T-cell (primary cell): ENCODE results near the gene RAD9A. TPM values are rescaled to one million over a fixed set of nuclear protein-coding genes. Genes with fewer than 3 reads are reported as not detected.

Experiments used
- ATAC-seq, 4 experiments: fragments of 200-7000 bp in 3 of 4; fragments of 150-1000 bp in 1 of 4; cut with Tn5 transposase; replicated peaks in 1 of 4; 1 replicate in 3 of 4; 2 replicates in 1 of 4; pipeline ENCODE4 v1.10.0; 2021; ENCODE audit warnings: moderate library complexity in 3 of 4, mild to moderate bottlenecking in 2 of 4, moderate number of reproducible peaks in 1 of 4
- CTCF ChIA-PET, 2 donors: fragments of 300-600 bp; sonication (Branson Sonifier 250); formaldehyde crosslinking; loops; one replicate each; lab custom pipeline; 2022; ENCODE audit warnings: antibody characterized with exemption in 2 of 2; lab: Charles Lee
- POLR2A ChIA-PET, 2 donors: fragments of 300-600 bp; sonication (Branson Sonifier 250); formaldehyde crosslinking; loops; one replicate each; lab custom pipeline; 2022; ENCODE audit warnings: antibody characterized with exemption in 2 of 2; lab: Charles Lee
- DNase-seq, 35 experiments: peaks; one replicate each; pipeline versions ENCODE4 v3.0.0 to v3.0.0-alpha.2; 2013 to 2023
- H3K27ac ChIP-seq: one replicate; pipeline ENCODE4 v1.5.1; 2013; ENCODE audit warnings: low read length
- H3K27me3 ChIP-seq, 2 experiments: replicated peaks in 1 of 2; 1 replicate in 1 of 2; 2 replicates in 1 of 2; pipeline versions ENCODE4 v1.6.1 to v1.7.0; 2013; ENCODE audit warnings: low read length in 1 of 2, mixed read lengths in 1 of 2; ENCODE audit not compliant: control insufficient read depth in 2 of 2, insufficient read depth in 2 of 2; ENCODE audit errors: extremely low read depth in 1 of 2
- H3K36me3 ChIP-seq, 2 donors: 1 replicate in 1 of 2; 2 replicates in 1 of 2; pipeline versions ENCODE4 v1.6.1 to v1.7.0; 2013; ENCODE audit warnings: low read length in 1 of 2; ENCODE audit not compliant: control insufficient read depth in 2 of 2, insufficient read depth in 1 of 2; ENCODE audit errors: extremely low read depth in 1 of 2
- H3K4me1 ChIP-seq, 2 experiments: 1 replicate in 1 of 2; 2 replicates in 1 of 2; pipeline versions ENCODE4 v1.6.1 to v1.7.0; 2013; ENCODE audit warnings: low read length in 2 of 2, mixed read lengths in 1 of 2; ENCODE audit not compliant: insufficient read depth in 2 of 2, control insufficient read depth in 1 of 2; ENCODE audit errors: extremely low read depth in 1 of 2
- H3K4me3 ChIP-seq, 2 donors: 1 replicate in 1 of 2; 2 replicates in 1 of 2; pipeline versions ENCODE4 v1.5.1 to v1.7.0; 2013; ENCODE audit warnings: mild to moderate bottlenecking in 2 of 2, low read length in 1 of 2, moderate library complexity in 1 of 2; ENCODE audit not compliant: control insufficient read depth in 1 of 2; ENCODE audit errors: extremely low read depth in 1 of 2
- H3K9me3 ChIP-seq: 2 replicates; pipeline ENCODE4 v1.7.0; 2013
- H3K27ac Mint-ChIP-seq, 2 donors: one replicate each; pipeline ENCODE4 v1.8.0; 2020 to 2021; ENCODE audit warnings: mild to moderate bottlenecking in 2 of 2, mixed read lengths in 2 of 2
- H3K27me3 Mint-ChIP-seq, 2 donors: one replicate each; pipeline ENCODE4 v1.8.0; 2021 to 2022; ENCODE audit warnings: mixed read lengths in 2 of 2
- H3K36me3 Mint-ChIP-seq: one replicate; pipeline ENCODE4 v1.8.0; 2021; ENCODE audit warnings: mixed read lengths
- H3K4me1 Mint-ChIP-seq, 3 donors: one replicate each; pipeline ENCODE4 v1.8.0; 2020 to 2022; ENCODE audit warnings: mixed read lengths in 3 of 3, mild to moderate bottlenecking in 1 of 3
- H3K4me3 Mint-ChIP-seq, 3 donors: one replicate each; pipeline ENCODE4 v1.8.0; 2020 to 2022; ENCODE audit warnings: mild to moderate bottlenecking in 3 of 3, mixed read lengths in 3 of 3, moderate library complexity in 3 of 3
- H3K9me3 Mint-ChIP-seq, 3 donors: one replicate each; pipeline ENCODE4 v1.8.0; 2020 to 2022; ENCODE audit warnings: mixed read lengths in 3 of 3
- WGBS: methylation state at CpG from one replicate; pipeline ENCODE4 v1.1.5; 2013; ENCODE audit warnings: missing lambda C conversion rate; ENCODE audit not compliant: insufficient coverage; 5-methylcytosine and 5-hydroxymethylcytosine counted together
- total RNA-seq, 35 experiments: library from RNA in 6 of 35; stranded (reverse) in 6 of 35; fragments of 120-200 nt in 1 of 35; gene quantifications; one replicate each; pipeline versions ENCODE4 v1.2.1 to v1.2.4 and lab custom pipeline; 2013 to 2026

Gene RAD9A
- total RNA-seq, 5 donors from 2014 or later (not counting 1 experiment from before 2014, with no cell fraction given), result 34.9 to 63.8 (median 56.2) TPM

- Histone ChIP-seq H3K4me3 (no peak overlapping the region), H3K27me3 (no peaks in the 10 kb centered on the region), H3K36me3 (peaks cover 16 to 41% of the 10 kb centered on the region in 2 donors), H3K4me1 (peaks cover 25 to 75% of the 10 kb centered on the region in 2 experiments), H3K9me3 (no peaks in the 10 kb centered on the region), H3K27ac (no peak overlapping the region)
- Mint-ChIP-seq H3K27ac (peak overlapping the region; percentile 80 to 82), H3K9me3 (no peaks in the 10 kb centered on the region), H3K36me3 (peaks cover 14% of the 10 kb centered on the region), H3K4me1 (peaks cover 49 to 61% (median 53%) of the 10 kb centered on the region in 3 donors), H3K27me3 (no peaks in the 10 kb centered on the region), H3K4me3 (peak overlapping the region in 1 of 3 donors; percentile 77)
- ChIA-PET CTCF (interaction anchor here in 1 of 2 donors (0.6 kb wide), 1 partner anchor 46 kb away, joined by 4 read pairs; no protein-coding TSS in a partner anchor), POLR2A (no interaction called here)
- no peak for DNase-seq
- no peak for ATAC-seq
- WGBS, result 93% methylated on average over 21 of the region's 24 CpGs
Measured at GRCh38 chr11:67397986-67398660, 6.3 kb downstream of the RAD9A start.

GRCh38 chr11:67398661-67399563 is 7.1 kb downstream of the RAD9A start:
- Mint-ChIP-seq H3K36me3 (peaks cover 12% of the 10 kb centered on the region), H3K4me3 (peak overlapping the region; percentile 31 to 97 (median 83)), H3K27me3 (no peaks in the 10 kb centered on the region), H3K9me3 (no peaks in the 10 kb centered on the region), H3K4me1 (peaks cover 51 to 60% (median 52%) of the 10 kb centered on the region in 3 donors), H3K27ac (peak overlapping the region in 1 of 2 donors; percentile 48)
- no peak for DNase-seq
- Histone ChIP-seq H3K27me3 (no peaks in the 10 kb centered on the region), H3K9me3 (no peaks in the 10 kb centered on the region), H3K4me3 (no peak overlapping the region), H3K4me1 (peaks cover 22 to 75% of the 10 kb centered on the region in 2 experiments), H3K36me3 (peaks cover 10 to 41% of the 10 kb centered on the region in 2 donors), H3K27ac (no peak overlapping the region)
- 89% methylated on average over 28 of the region's 31 CpGs for WGBS
- CTCF ChIA-PET, result no interaction called here
- no peak for ATAC-seq
- POLR2A ChIA-PET, result no interaction called here

GRCh38 chr11:67400251-67400941 is 8.6 kb downstream of the RAD9A start:
- peak overlapping the region; percentile 65 for H3K27ac ChIP-seq
- peaks cover 60 to 69% (median 60%) of the 10 kb centered on the region in 3 donors for H3K4me1 Mint-ChIP-seq
- CTCF ChIA-PET, result interaction anchor here in 1 of 2 donors (1.2 to 2.1 kb wide), 6 partner anchors 28 to 83 kb away, joined by 3 to 17 read pairs (median 8); partner anchors contain the start of genes AIP, POLD4, PTPRCAP and RPS6KB2
- 27% methylated on average over 15 of the region's 23 CpGs for WGBS
- DNase-seq, result peak in 2 of 35 experiments; percentile 19 to 32
- peaks cover 14% of the 10 kb centered on the region for H3K36me3 Mint-ChIP-seq
- no peaks in the 10 kb centered on the region for H3K9me3 ChIP-seq
- peak overlapping the region; percentile 83 to 97 (median 88) for H3K4me3 Mint-ChIP-seq
- H3K27me3 ChIP-seq, result no peaks in the 10 kb centered on the region
- POLR2A ChIA-PET, result interaction anchor here in 1 of 2 donors (0.6 kb wide), 1 partner anchor 97 kb away, joined by 3 read pairs; no protein-coding TSS in a partner anchor
- peak overlapping the region; percentile 81 to 97 for H3K4me3 ChIP-seq
- H3K27ac Mint-ChIP-seq, result peak overlapping the region; percentile 88 to 93
- no peak for ATAC-seq
- H3K4me1 ChIP-seq, result peaks cover 22 to 87% of the 10 kb centered on the region in 2 experiments
- H3K9me3 Mint-ChIP-seq, result no peaks in the 10 kb centered on the region
- H3K36me3 ChIP-seq, result peaks cover 12 to 47% of the 10 kb centered on the region in 2 donors
- no peaks in the 10 kb centered on the region for H3K27me3 Mint-ChIP-seq

GRCh38 chr11:67400942-67401494 is 9.2 kb downstream of the RAD9A start:
- H3K4me3 ChIP-seq, result peak overlapping the region; percentile 81 to 97
- H3K36me3 ChIP-seq, result peaks cover 16 to 49% of the 10 kb centered on the region in 2 donors
- Mint-ChIP-seq H3K27ac (peak overlapping the region; percentile 88 to 93), H3K27me3 (no peaks in the 10 kb centered on the region), H3K36me3 (peaks cover 15% of the 10 kb centered on the region), H3K4me3 (peak overlapping the region; percentile 83 to 97 (median 88)), H3K9me3 (no peaks in the 10 kb centered on the region), H3K4me1 (peaks cover 63 to 74% (median 64%) of the 10 kb centered on the region in 3 donors)
- DNase-seq, result peak in 1 of 35 experiments; percentile 33
- peaks cover 28 to 88% of the 10 kb centered on the region in 2 experiments for H3K4me1 ChIP-seq
- ChIA-PET CTCF (interaction anchor here (0.6 to 2.1 kb wide), 10 partner anchors 9 to 82 kb away, joined by 3 to 17 read pairs (median 8); partner anchors contain the start of genes AIP (in 1 of the 2), POLD4 (in 1 of the 2), PTPRCAP (in 1 of the 2) and RAD9A (in 1 of the 2)), POLR2A (interaction anchor here in 1 of 2 donors (0.5 to 0.6 kb wide), 3 partner anchors 27 to 1902 kb away, joined by 3 to 5 read pairs (median 3); partner anchors contain the start of gene MALAT1)
- 2% methylated on average over 26 of the region's 27 CpGs for WGBS
- peak overlapping the region; percentile 65 for H3K27ac ChIP-seq
- ATAC-seq, result no peak
- no peaks in the 10 kb centered on the region for H3K9me3 ChIP-seq
- no peaks in the 10 kb centered on the region for H3K27me3 ChIP-seq

- Histone ChIP-seq H3K27ac (peak within 1 kb of the TSS; percentile 74), H3K36me3 (peaks cover 16 to 48% of the 10 kb centered on the region in 2 donors), H3K9me3 (no peaks in the 10 kb centered on the region), H3K4me1 (peaks cover 30 to 88% of the 10 kb centered on the region in 2 experiments), H3K27me3 (no peaks in the 10 kb centered on the region), H3K4me3 (peak within 1 kb of the TSS; percentile 81 to 97)
- peak within 1 kb of the TSS; percentile 88 to 97 (median 96) for H3K4me3 Mint-ChIP-seq
- CTCF ChIA-PET, result interaction anchor here (0.5 to 2.1 kb wide), 17 partner anchors 10 to 935 kb away, joined by 3 to 17 read pairs (median 6); partner anchors contain the start of genes AIP (in 1 of the 2), POLD4 (in 1 of the 2), PTPRCAP (in 1 of the 2) and RAD9A (in 1 of the 2)
- peak within 1 kb of the TSS; percentile 96 for H3K27ac Mint-ChIP-seq
- under 1% methylated on average over 42 of the region's 73 CpGs for WGBS
- no peaks in the 10 kb centered on the region for H3K9me3 Mint-ChIP-seq
- H3K4me1 Mint-ChIP-seq, result peaks cover 63 to 76% (median 66%) of the 10 kb centered on the region in 3 donors
- DNase-seq, result peak; percentile 78 to 96 (median 90)
- H3K27me3 Mint-ChIP-seq, result no peaks in the 10 kb centered on the region
- H3K36me3 Mint-ChIP-seq, result peaks cover 19% of the 10 kb centered on the region
- POLR2A ChIA-PET, result interaction anchor here (0.5 to 0.6 kb wide), 4 partner anchors 25 to 1903 kb away, joined by 3 to 5 read pairs (median 4); partner anchors contain the start of genes CORO1B (in 1 of the 2) and MALAT1 (in 1 of the 2)
- peak; percentile 67 to 75 (median 72) for ATAC-seq
Measured at GRCh38 chr11:67401495-67402191, 9.9 kb downstream of the RAD9A start, which contains the start of gene PPP1CA. TSS of gene PPP1CA (minus strand) at chr11:67401858. CDS start at chr11:67401782, 76 bp downstream.
